GM19025 (cell line): ENCODE results near the gene SLC12A1.

Experiments
- ATAC-seq: cut with Tn5 transposase; IDR thresholded peaks from one replicate; pipeline ENCODE4 v1.9.1; 2021; ENCODE audit warnings: mild to moderate bottlenecking, low read depth, moderate library complexity; ENCODE audit not compliant: unreplicated experiment

The SLC12A1 gene

GRCh38 chr15:48205981-48206380, at the start of gene SLC12A1:
SLC12A1 (plus strand) TSS chr15:48206302; CDS start chr15:48207720, 1,418 bp downstream.
- no peak for ATAC-seq

DNA sequence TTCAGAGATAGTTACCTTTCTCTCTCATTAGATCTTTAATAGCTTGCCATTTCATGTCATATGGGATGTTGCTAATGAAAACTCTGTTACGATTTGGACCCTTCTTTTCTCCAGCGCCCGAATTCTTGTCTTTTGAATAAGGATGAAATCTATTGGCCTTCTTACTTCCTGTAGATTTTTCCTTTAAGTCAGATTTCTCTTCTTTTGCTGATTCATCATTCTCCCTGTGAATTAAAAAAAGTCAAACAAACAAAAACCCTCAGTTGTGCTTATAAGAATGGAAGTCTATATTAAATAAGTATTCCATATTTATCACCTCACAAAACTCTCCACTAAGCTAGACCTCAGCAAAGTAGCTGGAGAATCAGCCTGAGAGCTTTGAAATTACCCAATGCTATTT, 37.5 kb upstream of the SLC12A1 start:
- no peak for ATAC-seq

- no peak for ATAC-seq
Observed at GRCh38 chr15:48170981-48171380, 35.1 kb upstream of the SLC12A1 start.

GRCh38 chr15:48175126-48175525, 31.0 kb upstream of the SLC12A1 start:
- no peak for ATAC-seq

GRCh38 chr15:48176112-48176511, 30.0 kb upstream of the SLC12A1 start:
- no peak for ATAC-seq

- no peak for ATAC-seq
Observed at GRCh38 chr15:48176957-48177356, 29.1 kb upstream of the SLC12A1 start.

DNA sequence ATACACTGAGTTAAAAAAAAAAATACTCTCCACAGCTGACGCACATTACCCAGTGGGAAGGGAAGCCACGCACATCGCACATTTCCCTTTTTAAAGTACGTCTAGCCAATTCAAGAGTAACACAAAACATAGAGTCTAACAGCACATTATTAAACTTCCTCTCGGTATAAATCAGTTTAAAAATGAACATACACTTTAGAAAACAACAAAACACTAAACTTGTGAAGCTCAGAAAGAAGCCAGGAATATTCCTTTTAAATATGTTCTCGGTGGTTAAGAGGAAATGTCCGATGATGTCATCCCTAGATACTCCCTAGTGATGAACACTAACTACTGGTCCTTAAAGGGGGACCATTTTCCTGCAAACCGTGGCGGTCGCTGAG, 28.7 kb upstream of the SLC12A1 start:
- peak; percentile 52 for ATAC-seq

DNA sequence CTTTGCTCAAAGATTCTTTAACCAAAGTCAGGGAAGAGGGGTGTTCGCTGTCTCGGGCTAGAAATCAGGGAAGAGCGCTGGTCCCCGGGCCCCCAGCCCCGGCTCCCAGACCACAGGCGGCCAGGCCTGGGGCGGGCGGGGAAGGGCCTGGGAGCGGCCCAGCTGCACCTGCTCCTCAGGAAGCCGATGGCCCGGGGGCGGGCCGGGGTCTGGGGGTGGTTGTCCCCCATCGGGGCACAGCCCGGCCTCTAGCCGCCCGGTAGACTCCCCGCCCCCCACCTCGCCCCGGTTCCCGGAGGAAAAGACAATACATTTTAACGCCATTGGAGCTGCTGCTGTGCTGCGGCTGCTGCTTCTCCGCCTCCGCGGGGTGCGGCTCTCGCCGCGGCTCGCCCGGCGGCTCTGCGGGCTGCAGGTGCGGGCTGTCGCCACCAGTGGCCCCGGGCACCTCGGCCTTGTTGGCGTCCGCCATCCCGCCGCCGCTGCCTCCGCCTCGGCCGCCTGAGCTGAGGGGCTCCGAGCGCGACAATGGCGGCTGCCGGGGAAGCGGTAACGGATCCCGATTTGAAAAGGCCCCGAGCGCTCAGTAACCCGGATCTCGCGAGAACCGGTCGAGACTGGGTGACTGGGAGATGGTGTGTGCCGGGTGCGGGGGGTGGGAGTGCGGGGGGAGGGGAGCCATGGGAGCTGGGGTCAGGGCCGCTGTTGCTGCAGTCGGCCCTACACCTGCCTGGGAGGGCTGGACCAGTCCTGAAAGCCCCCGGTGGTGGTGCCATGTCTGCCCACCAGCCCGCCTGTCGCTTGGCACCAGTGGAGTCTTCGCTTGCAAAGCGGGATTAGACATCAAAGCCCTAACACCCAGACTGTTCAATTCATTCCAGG, 28.1 kb upstream of the SLC12A1 start, which contains the start of gene MYEF2:
MYEF2 (minus strand) TSS at position 530 of the 882 bp plus-strand sequence; CDS start at position 472, 58 bp downstream.
- ATAC-seq = peak; percentile 67

- no peak for ATAC-seq
Observed at GRCh38 chr15:48178648-48178931, 27.5 kb upstream of the SLC12A1 start.

DNA sequence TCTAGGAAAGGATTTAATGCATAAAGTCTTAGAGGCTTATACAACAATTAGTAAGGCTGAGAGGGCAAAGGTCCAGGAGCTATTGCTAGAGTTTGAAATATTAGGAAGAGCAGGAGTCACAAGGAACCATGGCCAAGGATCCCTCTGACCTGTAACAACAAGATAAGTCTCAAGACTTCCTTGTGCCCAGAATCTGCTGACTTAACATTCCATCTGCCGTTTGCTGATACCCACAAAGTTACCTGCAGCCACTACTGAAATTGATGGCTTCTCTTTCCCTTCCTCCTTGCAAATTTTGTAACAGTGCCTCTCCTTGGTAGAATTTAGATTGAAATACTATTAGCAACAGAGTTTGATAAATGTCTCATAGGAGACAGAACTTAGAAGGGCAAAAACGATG, 23.4 kb upstream of the SLC12A1 start:
- ATAC-seq = no peak

DNA sequence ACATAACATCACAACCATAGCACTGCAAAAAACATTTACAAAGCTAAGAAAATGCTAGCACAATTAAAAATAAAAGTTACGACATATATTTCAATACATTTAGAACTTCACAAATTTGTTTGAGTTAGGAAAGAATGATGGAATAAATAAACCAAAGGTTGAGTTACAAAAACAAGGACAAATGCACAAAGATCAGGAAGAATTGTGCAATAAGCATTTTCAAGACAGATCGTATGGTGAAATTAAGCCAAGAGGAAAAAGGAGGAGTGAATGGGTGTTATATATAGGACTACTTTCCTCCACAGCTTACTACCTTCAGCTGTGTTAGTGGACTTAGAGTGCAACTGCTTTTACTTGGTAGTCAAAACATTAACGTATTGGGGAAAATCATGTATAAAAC, 20.6 kb upstream of the SLC12A1 start:
- ATAC-seq = no peak

DNA sequence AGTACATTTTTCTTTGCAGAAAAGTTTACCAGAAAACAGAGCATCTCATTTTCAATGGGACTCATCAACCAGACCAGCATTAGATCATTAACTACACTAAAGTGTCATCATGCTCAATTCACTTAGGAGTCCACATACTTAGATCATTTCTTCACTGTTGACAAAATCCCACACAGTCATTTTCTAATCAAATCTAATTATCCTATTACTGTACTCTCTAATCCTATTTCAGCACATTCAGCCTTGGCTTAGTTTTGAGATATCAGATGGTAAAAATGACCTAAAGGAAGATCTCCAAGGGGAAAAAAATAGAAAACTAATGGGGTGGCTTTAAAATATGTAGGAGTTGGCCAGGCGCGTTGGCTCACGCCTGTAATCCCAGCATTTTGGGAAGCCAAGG, 19.8 kb upstream of the SLC12A1 start:
- no peak for ATAC-seq

DNA sequence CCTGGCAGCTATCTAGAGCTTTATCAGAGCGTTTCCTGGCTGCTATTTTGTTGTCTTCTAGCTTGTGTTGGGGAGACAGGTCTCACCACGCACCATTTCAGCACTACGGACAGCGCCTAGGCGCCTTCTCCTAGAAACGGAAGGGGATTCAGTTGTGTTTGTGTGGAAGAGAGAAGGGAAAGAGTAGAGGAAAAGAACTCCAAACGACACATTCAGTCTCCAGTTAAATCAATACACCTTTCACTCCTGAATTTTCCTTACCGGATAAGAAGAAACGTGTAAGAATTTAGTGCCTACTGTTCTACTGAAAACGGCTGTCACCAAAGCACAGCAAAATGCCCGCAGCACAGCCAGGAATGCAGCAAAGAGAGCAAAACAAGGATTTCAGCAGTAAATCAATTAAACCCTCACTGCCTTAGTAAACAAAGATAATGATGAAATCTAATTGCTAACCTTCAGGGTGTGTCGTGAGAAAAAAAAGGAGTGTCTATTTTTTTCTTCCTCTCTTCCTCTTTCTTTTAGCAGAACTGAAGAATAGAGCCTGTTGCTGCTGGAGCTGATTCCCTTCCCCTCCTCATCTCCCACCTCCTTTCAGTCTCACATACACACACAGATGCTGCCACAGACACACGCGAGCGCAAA, 15.0 kb upstream of the SLC12A1 start:
- no peak for ATAC-seq

DNA sequence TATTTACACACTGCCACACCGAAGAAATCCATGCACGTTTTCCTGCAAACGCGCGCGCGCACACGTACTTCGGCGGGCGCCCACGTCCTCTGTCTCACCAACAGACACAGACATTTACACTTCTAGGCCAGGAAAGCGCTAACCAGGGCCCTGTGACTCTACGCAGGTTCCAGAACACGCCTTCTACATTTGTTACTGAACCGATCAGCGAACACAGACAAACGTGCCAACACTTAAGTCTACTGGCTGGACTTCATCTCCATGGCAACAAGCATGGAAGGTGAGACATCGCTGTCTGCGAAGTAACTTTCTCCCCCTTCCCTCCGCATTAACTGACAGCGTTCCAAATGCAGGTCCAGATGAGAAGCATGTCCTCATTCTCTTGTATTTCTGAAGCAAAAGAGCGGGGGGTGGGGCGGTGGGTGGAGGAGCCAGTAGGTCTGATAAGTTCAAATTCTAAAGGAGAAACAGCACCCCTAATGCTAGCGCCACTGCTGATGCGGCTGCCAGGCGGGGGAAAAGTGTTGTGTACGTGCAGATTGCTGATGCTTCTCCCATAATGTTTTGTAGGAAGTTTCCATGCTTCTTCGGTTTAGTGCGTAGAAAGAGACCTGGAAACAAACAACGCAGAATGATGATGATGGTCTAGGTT, 14.4 kb upstream of the SLC12A1 start, which contains the start of gene CTXN2:
CTXN2 (plus strand) TSS at position 92 of the 652 bp plus-strand sequence. CDS start 9,636 bp downstream, outside the sequence.
- no peak for ATAC-seq

DNA sequence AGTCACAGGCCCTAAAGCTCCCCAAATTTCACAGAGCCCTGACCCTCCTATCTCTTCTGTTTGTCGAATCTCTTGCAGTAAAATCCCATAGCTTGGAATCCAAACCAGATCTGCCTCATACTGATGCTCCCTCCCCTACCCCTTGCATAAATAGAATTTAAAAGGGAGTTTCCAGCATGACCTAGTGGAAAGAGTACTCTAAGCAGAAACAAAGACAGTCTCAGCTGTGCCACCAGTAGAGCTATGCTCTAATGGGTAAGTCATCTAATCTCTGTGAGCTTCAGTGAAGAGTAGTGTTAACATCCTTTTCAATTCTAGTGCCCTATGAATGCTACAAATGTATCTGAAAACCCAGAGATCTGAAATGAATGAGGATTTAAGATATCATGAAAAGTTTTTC, 4.0 kb upstream of the SLC12A1 start:
- ATAC-seq = no peak

DNA sequence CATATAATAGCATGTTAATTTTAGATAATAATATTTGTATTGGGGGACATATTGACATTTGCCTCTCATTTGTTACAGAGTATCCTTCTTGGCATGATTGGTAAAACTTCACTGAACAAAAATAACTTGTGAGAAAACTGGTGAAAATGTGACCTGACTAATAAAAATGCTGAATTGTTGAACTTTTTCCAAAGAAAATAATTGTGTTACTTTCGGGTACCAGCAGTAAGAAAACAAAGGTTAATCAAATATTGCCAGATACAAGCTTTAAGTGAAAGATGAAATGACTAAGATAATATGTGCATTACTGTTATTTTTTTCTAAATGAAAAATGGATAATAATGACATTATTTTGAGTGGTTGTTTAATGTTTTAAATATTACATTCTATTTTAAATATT, 15.2 kb downstream of the SLC12A1 start:
- ATAC-seq = no peak

- ATAC-seq = no peak
Observed at GRCh38 chr15:48221885-48222284, 15.8 kb downstream of the SLC12A1 start.

GRCh38 chr15:48222627-48223026, 16.5 kb downstream of the SLC12A1 start:
- ATAC-seq = no peak

GRCh38 chr15:48225771-48226170, 19.7 kb downstream of the SLC12A1 start:
- no peak for ATAC-seq

DNA sequence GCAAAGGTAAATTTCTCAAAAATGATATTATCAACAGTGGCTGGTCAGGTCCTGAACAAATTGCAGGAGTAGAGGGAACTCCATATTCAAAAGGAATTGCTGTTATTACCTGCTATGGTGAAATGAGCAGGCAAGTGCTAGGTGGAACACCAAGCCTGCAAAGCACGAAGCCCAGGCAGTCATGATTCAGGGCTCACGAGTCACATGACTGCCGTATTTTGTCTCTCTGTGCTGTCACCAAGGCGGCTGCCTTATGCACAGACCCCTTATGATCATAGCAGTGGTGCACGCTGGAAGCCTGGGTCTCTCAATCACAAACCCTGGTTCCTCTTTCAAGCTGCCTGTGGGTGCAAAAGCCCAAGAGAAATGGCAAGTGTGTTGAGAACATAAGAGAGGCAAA, 24.4 kb downstream of the SLC12A1 start:
- ATAC-seq = no peak

DNA sequence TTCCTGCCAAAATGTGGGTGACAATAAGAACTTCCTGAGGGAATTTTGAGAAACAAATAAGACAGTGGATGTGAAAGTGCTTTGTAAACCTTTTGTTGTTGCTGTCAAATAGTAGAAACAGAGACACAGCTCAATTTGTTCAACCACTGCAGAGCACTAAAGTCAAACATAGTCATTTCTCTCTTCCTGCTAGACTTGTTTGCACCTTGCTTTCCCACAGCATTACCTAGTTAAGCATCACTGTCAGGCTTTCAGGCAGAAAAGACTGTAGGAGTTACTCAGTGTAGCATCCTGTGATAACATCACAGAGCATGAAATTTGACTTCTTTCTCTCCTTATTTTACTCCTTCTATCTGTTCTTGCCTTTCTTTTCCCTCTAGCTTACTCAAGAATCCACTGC, 27.1 kb downstream of the SLC12A1 start:
- no peak for ATAC-seq
